ENCODE measurements around the gene RYR2. TPM values are rescaled to one million over a fixed set of nuclear protein-coding genes. Genes with fewer than 3 reads are reported as not detected.

RYR2 gene
- total and polyA plus RNA-seq, 2 of the 8 experiments (the other 6 are each of a cell fraction or from before 2014, with no cell fraction given), result 1.3 to 4.4 TPM

DNA sequence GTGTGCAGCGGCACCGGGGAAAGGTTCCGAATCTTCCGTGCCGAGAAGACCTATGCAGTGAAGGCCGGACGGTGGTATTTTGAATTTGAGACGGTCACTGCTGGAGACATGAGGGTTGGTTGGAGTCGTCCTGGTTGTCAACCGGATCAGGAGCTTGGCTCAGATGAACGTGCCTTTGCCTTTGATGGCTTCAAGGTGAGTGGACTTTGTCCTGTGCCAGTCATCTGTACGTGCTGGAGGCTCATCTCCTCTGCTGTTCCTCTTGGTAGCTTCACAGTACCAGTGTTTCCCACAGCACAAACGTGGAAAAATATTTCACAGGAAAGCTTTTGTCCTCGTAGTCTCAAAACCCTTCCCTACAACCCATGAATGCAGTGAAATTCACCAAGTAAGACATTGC, 524.6 kb downstream of the RYR2 start:
- Histone ChIP-seq H3K23ac (ENCODE audit: insufficient read length) (no peak overlapping the region), H3K23me2 (ENCODE audit: low read depth, low read length) (no peaks in the 10 kb centered on the region), H3K9ac (replicated peaks in 1 of 4; ENCODE audit: extremely low read depth in 1 of 4, low read depth in 3 of 4, low read length in 3 of 4) (no peak overlapping the region), H3K4me2 (ENCODE audit: insufficient read depth in 1 of 2, low read depth in 2 of 2, low read length in 2 of 2) (no peak overlapping the region; a peak in 1 of 4 replicates), H2BK15ac (ENCODE audit: low read length) (no peak overlapping the region), H3K4me3 (ENCODE audit: extremely low read depth in 1 of 4, insufficient read depth in 2 of 4, low read depth in 3 of 4, low read length in 4 of 4) (no peak overlapping the region), H3K79me2 (ENCODE audit: control insufficient read depth in 1 of 2, insufficient read depth in 2 of 2, low read length in 2 of 2) (no peaks in the 10 kb centered on the region), H2BK12ac (ENCODE audit: low read depth, low read length) (no peak overlapping the region), H3K27ac (ENCODE audit: low read depth, low read length) (no peak overlapping the region), H4K20me1 (replicated peaks in 1 of 2; ENCODE audit: control insufficient read depth in 1 of 2, insufficient read depth in 2 of 2, low read length in 2 of 2) (no peaks in the 10 kb centered on the region), H3K14ac (ENCODE audit: insufficient read length) (no peak overlapping the region), H3K36me3 (ENCODE audit: control insufficient read depth in 2 of 4, insufficient read depth in 4 of 4, low read length in 3 of 4) (no peaks in the 10 kb centered on the region), H2BK20ac (ENCODE audit: low read length) (no peak overlapping the region), H3K79me1 (ENCODE audit: low read depth, low read length) (no peaks in the 10 kb centered on the region), H3K18ac (ENCODE audit: extremely low read depth, low read length) (no peak overlapping the region), H3K4me1 (replicated peaks in 1 of 4; ENCODE audit: control insufficient read depth in 3 of 4, insufficient read depth in 4 of 4, low read length in 3 of 4) (no peaks in the 10 kb centered on the region), H4K8ac (ENCODE audit: extremely low read depth, insufficient read depth, low read length) (no peak overlapping the region), H3K4ac (replicated peaks; ENCODE audit: insufficient read length, low read depth, low read length) (no peak overlapping the region), H2BK5ac (ENCODE audit: low read depth, low read length) (no peak overlapping the region), H2AK5ac (ENCODE audit: low read depth, low read length) (no peak overlapping the region), H3K27me3 (replicated peaks in 1 of 4; ENCODE audit: control insufficient read depth in 3 of 4, extremely low read depth in 1 of 4, insufficient read depth in 3 of 4, low read length in 3 of 4) (no peaks in the 10 kb centered on the region), H2BK120ac (replicated peaks; ENCODE audit: low read depth, low read length) (no peak overlapping the region), H3K56ac (replicated peaks; ENCODE audit: insufficient read length, low read depth, low read length) (no peak overlapping the region), H3K9me3 (ENCODE audit: insufficient read depth in 2 of 2, low read depth in 1 of 2, low read length in 1 of 2) (no peaks in the 10 kb centered on the region), H4K5ac (ENCODE audit: insufficient read length, low read depth, low read length) (no peak overlapping the region), H4K91ac (replicated peaks; ENCODE audit: insufficient read length, low read length) (no peak overlapping the region), H2AFZ (ENCODE audit: low read length) (no peak overlapping the region)
- 94% methylated on average over 14 of the region's 14 CpGs; no CpG with 5 or more reads in 1 of the 2 experiments for WGBS, 2 experiments (ENCODE audit: extremely low coverage in 1 of 2, insufficient coverage in 1 of 2, insufficient read length in 1 of 2, insufficient replicate concordance in 2 of 2, low coverage in 1 of 2, low lambda C conversion rate in 2 of 2, missing lambda C conversion rate in 1 of 2)
- CTCF ChIA-PET (ENCODE audit: partially characterized antibody), result interaction anchor here (0.8 to 1.7 kb wide), 5 partner anchors 9 to 111 kb away, joined by 3 to 5 read pairs (median 3); no protein-coding TSS in a partner anchor
- DNase-seq (ENCODE audit: low read depth in 1 of 2, low spot score in 2 of 2) (no peak), FAIRE-seq (no peak)
- TF ChIP-seq CBX8 (IDR thresholded peaks at IDR 0.05; ENCODE audit: borderline replicate concordance, low read depth, low read length) (no peak), RBBP5 (IDR thresholded peaks at IDR 0.05; ENCODE audit: borderline replicate concordance, low read depth, low read length) (no peak), KDM4A (IDR thresholded peaks at IDR 0.05; ENCODE audit: low read depth, low read length, severe bottlenecking) (no peak), SIN3A (conservative IDR thresholded peaks at IDR 0.05 in 1 of 2, IDR thresholded peaks at IDR 0.05 in 1 of 2; ENCODE audit: low read depth in 1 of 2, low read length in 2 of 2) (no peak), EZH2 (IDR thresholded peaks at IDR 0.05; ENCODE audit: low read depth, low read length, severe bottlenecking) (no peak), SIX5 (IDR thresholded peaks at IDR 0.05; ENCODE audit: low read depth, low read length) (no peak), JUND (IDR thresholded peaks at IDR 0.05; ENCODE audit: low read length) (no peak), TCF12 (IDR thresholded peaks at IDR 0.05; ENCODE audit: low read depth, low read length) (no peak), CREB1 (IDR thresholded peaks at IDR 0.05) (no peak), GABPA (IDR thresholded peaks at IDR 0.05; ENCODE audit: borderline replicate concordance, insufficient read depth, low read length) (no peak), SIRT6 (IDR thresholded peaks at IDR 0.05; ENCODE audit: low read length) (no peak), JUN (IDR thresholded peaks at IDR 0.05; ENCODE audit: low read depth, low read length) (no peak), SP4 (IDR thresholded peaks at IDR 0.05; ENCODE audit: low read length) (no peak)
- TF ChIP-seq, protein P1, sequence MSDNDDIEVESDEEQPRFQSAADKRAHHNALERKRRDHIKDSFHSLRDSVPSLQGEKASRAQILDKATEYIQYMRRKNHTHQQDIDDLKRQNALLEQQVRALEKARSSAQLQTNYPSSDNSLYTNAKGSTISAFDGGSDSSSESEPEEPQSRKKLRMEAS (IDR thresholded peaks at IDR 0.05), result no peak
- POLR2A ChIA-PET (ENCODE audit: partially characterized antibody), result no interaction called here
